MM.1S (cell line): ENCODE results near the gene OR6X1.

Source experiments
- DNase-seq: peaks from one replicate; pipeline ENCODE4 v3.0.0-alpha.2; 2015
- H2AFZ ChIP-seq: fragments of 300-600 bp; sonication (generic); 2 replicates; pipeline ENCODE4 v1.6.0; 2016; ENCODE audit warnings: antibody characterized with exemption, low read length
- H3F3A ChIP-seq: fragments of 300-600 bp; sonication (generic); 2 replicates; pipeline ENCODE4 v1.6.1; 2016; ENCODE audit warnings: mild to moderate bottlenecking, antibody characterized with exemption, low read length, moderate library complexity, mixed read lengths; ENCODE audit not compliant: insufficient read depth
- H3K27ac ChIP-seq: fragments of 300-600 bp; sonication (generic); 2 replicates; pipeline ENCODE4 v1.5.1; 2016; ENCODE audit warnings: mild to moderate bottlenecking, low read length
- H3K27me3 ChIP-seq: fragments of 300-600 bp; sonication (generic); replicated peaks from 2 replicates; pipeline ENCODE4 v1.6.0; 2016; ENCODE audit warnings: low read length; ENCODE audit not compliant: insufficient read depth
- H3K36me3 ChIP-seq: fragments of 300-600 bp; sonication (generic); replicated peaks from 2 replicates; pipeline ENCODE4 v1.6.1; 2016; ENCODE audit warnings: mild to moderate bottlenecking, low read length, mixed read lengths; ENCODE audit not compliant: insufficient read depth
- H3K4me1 ChIP-seq: fragments of 300-600 bp; sonication (generic); 2 replicates; pipeline ENCODE4 v1.6.1; 2016; ENCODE audit warnings: low read length, mixed read lengths
- H3K4me2 ChIP-seq: fragments of 300-600 bp; sonication (generic); 2 replicates; pipeline ENCODE4 v1.6.0; 2016; ENCODE audit warnings: low read depth, low read length
- H3K4me3 ChIP-seq: fragments of 300-600 bp; sonication (generic); 2 replicates; pipeline ENCODE4 v1.5.1; 2016; ENCODE audit warnings: low read length, mixed read lengths
- H3K79me2 ChIP-seq: fragments of 300-600 bp; sonication (generic); 2 replicates; pipeline ENCODE4 v1.6.1; 2016; ENCODE audit warnings: mixed run types, low read length, mixed read lengths
- H3K9ac ChIP-seq: fragments of 300-600 bp; sonication (generic); 2 replicates; pipeline ENCODE4 v1.6.1; 2016; ENCODE audit warnings: low read length, mixed read lengths
- H3K9me2 ChIP-seq: fragments of 300-600 bp; sonication (generic); replicated peaks from 2 replicates; pipeline ENCODE4 v1.6.1; 2016; ENCODE audit warnings: mild to moderate bottlenecking, low read length, mixed read lengths; ENCODE audit not compliant: insufficient read depth
- H3K9me3 ChIP-seq: fragments of 300-600 bp; sonication (generic); replicated peaks from 2 replicates; pipeline ENCODE4 v1.6.1; 2016; ENCODE audit warnings: mild to moderate bottlenecking, low read length, mixed read lengths; ENCODE audit not compliant: insufficient read depth
- H4K20me1 ChIP-seq: fragments of 300-600 bp; sonication (generic); 2 replicates; pipeline ENCODE4 v1.6.1; 2016; ENCODE audit warnings: mild to moderate bottlenecking, low read length, moderate library complexity, mixed read lengths; ENCODE audit not compliant: insufficient read depth
- EZH2 ChIP-seq: fragments of 300-600 bp; sonication (generic); optimal IDR thresholded peaks from 2 replicates; pipeline ENCODE3; 2017; ENCODE audit warnings: low read depth, mild to moderate bottlenecking, antibody characterized with exemption, low read length, mixed read lengths
- EZH2phosphoT487 ChIP-seq: fragments of 300-600 bp; sonication (generic); IDR thresholded peaks from 2 replicates; pipeline ENCODE4 v1.6.1; 2018; ENCODE audit warnings: antibody characterized with exemption, low read length
- TF ChIP-seq, protein P1 (sequence below): fragments of 300-600 bp; sonication (generic); IDR thresholded peaks from 2 replicates; pipeline ENCODE4 v1.5.1; 2016; ENCODE audit warnings: antibody characterized with exemption, low read length, mixed read lengths

The OR6X1 gene

DNA sequence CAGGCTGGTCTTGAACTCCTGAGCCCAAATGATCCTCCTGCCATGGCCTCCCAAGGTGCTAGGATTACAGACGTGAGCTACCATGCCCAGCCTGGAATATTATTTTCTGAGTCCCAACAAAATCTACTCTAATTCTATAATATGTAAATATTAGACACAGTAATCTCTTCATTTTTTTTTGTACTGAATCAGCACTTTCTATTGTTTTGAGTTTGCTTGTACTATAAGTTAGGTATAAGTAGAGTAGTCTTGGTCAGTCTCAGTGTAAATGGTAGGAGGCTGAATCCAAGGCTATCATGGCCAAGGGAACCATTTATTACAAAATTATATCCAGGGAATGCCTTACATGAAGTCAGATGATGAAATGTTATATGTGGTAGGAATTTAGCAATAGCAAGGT, 19.6 kb upstream of the OR6X1 start:
- no peak for TF ChIP-seq EZH2phosphoT487
- TF ChIP-seq, protein P1, sequence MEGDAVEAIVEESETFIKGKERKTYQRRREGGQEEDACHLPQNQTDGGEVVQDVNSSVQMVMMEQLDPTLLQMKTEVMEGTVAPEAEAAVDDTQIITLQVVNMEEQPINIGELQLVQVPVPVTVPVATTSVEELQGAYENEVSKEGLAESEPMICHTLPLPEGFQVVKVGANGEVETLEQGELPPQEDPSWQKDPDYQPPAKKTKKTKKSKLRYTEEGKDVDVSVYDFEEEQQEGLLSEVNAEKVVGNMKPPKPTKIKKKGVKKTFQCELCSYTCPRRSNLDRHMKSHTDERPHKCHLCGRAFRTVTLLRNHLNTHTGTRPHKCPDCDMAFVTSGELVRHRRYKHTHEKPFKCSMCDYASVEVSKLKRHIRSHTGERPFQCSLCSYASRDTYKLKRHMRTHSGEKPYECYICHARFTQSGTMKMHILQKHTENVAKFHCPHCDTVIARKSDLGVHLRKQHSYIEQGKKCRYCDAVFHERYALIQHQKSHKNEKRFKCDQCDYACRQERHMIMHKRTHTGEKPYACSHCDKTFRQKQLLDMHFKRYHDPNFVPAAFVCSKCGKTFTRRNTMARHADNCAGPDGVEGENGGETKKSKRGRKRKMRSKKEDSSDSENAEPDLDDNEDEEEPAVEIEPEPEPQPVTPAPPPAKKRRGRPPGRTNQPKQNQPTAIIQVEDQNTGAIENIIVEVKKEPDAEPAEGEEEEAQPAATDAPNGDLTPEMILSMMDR, result no peak
- no peak for TF ChIP-seq EZH2
- H3K27me3 ChIP-seq, result no peaks in the 10 kb centered on the region
- H3K4me1 ChIP-seq, result no peaks in the 10 kb centered on the region
- H3K4me2 ChIP-seq, result no peak overlapping the region
- no peaks in the 10 kb centered on the region for H3K9me3 ChIP-seq
- no peak for DNase-seq
- no peak overlapping the region for H3K27ac ChIP-seq
- H3K9ac ChIP-seq, result no peak overlapping the region
- no peaks in the 10 kb centered on the region for H3K9me2 ChIP-seq
- no peaks in the 10 kb centered on the region for H3K36me3 ChIP-seq
- no peaks in the 10 kb centered on the region for H4K20me1 ChIP-seq
- H3K4me3 ChIP-seq, result no peak overlapping the region
- H2AFZ ChIP-seq, result no peak overlapping the region
- no peaks in the 10 kb centered on the region for H3K79me2 ChIP-seq
- H3F3A ChIP-seq, result peaks cover 6% of the 10 kb centered on the region; the same call in 1 of the 2 replicates

DNA sequence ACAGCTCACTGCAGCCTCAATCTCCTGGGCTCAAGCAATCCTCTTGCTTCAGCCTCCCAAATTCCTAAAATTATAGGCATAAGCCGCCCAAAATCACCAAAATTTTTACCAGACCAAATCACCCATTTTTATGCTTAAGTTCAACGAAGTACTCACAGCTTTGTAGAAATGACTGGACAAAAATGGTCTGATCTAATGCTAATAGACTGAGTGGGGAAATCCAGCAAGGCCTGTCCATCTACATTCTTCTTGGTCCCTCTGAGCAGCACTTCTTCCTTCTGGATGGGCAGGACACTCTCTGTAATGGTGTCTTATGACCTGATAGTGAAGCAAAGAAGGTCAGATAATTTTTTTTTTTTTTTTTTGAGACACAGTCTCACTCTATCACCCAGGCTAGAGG, 18.7 kb upstream of the OR6X1 start:
- no peak for DNase-seq
- H3K9ac ChIP-seq, result no peak overlapping the region
- H3F3A ChIP-seq, result peaks cover 6% of the 10 kb centered on the region; the same call in 1 of the 2 replicates
- no peaks in the 10 kb centered on the region for H3K27me3 ChIP-seq
- H3K27ac ChIP-seq, result no peak overlapping the region
- no peak overlapping the region for H3K4me3 ChIP-seq
- H4K20me1 ChIP-seq, result no peaks in the 10 kb centered on the region
- H3K9me2 ChIP-seq, result no peaks in the 10 kb centered on the region
- TF ChIP-seq, protein P1, result no peak
- no peak for TF ChIP-seq EZH2
- no peak for TF ChIP-seq EZH2phosphoT487
- H3K4me2 ChIP-seq, result no peak overlapping the region
- H3K9me3 ChIP-seq, result no peaks in the 10 kb centered on the region
- no peaks in the 10 kb centered on the region for H3K36me3 ChIP-seq
- no peaks in the 10 kb centered on the region for H3K4me1 ChIP-seq
- H3K79me2 ChIP-seq, result no peaks in the 10 kb centered on the region
- H2AFZ ChIP-seq, result no peak overlapping the region

DNA sequence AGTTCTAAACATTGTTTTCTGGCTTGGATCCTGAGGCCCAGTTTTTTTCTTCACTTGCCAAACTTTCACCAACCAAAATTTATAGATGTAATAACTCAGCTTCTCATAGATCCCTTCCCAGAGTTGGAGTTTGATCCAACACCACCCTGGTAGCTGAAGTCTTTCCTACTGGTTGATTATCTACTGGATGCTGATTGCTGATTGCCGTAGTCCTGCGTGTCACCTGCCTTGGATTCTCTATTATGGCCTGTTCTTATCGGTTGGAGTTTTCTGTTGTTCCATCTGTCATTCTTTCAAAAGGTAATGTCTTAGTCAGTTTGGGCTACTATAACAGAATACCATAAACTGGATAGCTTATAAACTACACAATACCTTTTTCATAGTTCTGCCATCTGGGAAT, 17.3 kb upstream of the OR6X1 start:
- Histone ChIP-seq H3K27ac (no peak overlapping the region), H4K20me1 (no peaks in the 10 kb centered on the region), H3K27me3 (no peaks in the 10 kb centered on the region), H2AFZ (no peak overlapping the region), H3K4me1 (no peaks in the 10 kb centered on the region), H3K79me2 (no peaks in the 10 kb centered on the region), H3K9me3 (no peaks in the 10 kb centered on the region), H3F3A (peaks cover 6% of the 10 kb centered on the region; the same call in 1 of the 2 replicates), H3K4me3 (no peak overlapping the region), H3K9ac (no peak overlapping the region), H3K36me3 (no peaks in the 10 kb centered on the region), H3K4me2 (no peak overlapping the region), H3K9me2 (no peaks in the 10 kb centered on the region)
- TF ChIP-seq, protein P1, result no peak
- TF ChIP-seq EZH2, result no peak
- no peak for TF ChIP-seq EZH2phosphoT487
- no peak for DNase-seq
